ENCODE data around the gene RPS19BP1.
"Not testable (repeated sequence)": the region's sequence is repeated elsewhere in the genome, so short reads cannot be mapped to it uniquely, and the experiment has no call there.

The RPS19BP1 gene

DNA sequence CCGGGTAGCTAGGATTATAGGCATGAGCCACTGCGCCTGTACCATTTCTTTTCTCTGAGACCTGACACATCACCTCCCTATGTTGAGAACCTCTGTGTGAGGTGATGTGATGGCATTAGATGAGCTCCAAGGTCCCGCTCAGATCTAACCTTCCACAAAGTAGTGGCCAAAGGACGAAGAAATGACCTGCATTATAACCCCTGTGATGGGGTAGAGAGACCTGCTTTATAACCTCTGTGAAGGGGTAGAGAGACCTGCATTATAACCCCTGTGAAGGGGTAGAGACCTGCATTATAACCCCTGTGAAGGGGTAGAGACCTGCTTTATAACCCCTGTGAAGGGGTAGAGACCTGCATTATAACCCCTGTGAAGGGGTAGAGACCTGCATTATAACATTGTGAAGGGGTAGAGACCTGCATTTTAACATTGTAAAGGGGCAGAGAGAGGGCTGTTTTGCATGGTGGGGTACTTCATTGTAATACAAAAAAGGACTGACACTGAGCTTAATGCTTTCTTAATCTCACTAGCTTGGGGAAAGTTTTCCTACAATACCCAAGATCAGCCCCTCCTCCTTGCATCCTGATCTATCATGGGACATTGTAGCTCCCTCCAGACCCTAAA lies 21.9 kb downstream of the RPS19BP1 start:
- no peak for DNase-seq

DNA sequence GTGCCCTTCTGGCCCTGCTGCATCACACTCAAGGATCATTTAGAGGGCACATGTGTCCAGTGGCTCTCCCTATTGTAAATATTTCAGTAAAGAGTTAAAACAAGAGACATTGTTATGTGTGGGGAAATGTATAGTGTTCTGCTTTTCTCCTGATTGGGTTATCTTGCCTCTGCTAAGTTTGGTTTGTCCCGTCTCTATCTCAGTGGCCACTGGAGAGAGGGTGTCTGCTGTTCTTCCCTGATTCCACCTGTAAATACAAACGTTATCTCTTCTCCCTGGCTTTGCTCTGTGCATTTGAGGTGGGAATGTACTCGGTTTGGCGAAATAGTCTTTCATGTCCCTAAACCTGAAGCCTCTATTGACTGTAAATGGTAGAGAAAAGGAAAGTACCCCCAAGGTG lies 24.2 kb downstream of the RPS19BP1 start:
- no peak for DNase-seq

DNA sequence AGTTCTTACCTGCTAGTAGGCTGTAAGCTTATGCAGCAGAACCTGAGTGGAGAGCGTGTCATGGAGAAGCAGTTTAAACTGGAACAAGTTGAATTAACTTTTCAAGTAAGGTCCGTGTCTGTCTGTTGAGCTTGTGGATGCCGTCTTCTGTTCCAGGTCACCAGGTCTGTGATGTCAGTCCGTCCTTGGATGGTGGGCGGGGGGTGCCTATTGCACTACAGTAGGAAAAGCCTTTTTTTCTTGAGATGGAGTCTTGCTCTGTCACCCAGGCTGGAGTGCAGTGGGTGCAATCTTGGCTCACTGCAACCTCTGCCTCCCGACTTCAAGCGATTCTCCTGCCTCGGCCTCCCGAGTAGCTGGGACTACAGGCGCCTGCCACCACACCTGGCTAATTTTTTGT lies 25.5 kb downstream of the RPS19BP1 start:
- not testable (repeated sequence) for DNase-seq

DNA sequence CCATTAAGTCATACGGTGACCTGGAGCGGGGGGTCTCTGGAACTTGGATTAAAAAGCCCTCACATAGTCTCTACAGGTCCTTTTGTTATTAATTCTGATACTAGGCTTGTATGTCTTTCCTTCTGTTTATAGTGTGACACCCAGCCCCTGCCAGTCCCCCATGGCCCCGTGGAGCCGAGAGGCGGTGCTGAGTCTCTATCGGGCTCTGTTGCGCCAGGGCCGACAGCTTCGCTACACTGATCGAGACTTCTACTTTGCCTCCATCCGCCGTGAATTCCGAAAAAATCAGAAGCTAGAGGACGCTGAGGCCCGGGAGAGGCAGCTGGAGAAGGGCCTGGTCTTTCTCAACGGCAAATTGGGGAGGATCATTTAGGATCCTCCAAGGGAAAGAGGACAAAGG lies 28.5 kb downstream of the RPS19BP1 start:
- DNase-seq, result no peak

DNA sequence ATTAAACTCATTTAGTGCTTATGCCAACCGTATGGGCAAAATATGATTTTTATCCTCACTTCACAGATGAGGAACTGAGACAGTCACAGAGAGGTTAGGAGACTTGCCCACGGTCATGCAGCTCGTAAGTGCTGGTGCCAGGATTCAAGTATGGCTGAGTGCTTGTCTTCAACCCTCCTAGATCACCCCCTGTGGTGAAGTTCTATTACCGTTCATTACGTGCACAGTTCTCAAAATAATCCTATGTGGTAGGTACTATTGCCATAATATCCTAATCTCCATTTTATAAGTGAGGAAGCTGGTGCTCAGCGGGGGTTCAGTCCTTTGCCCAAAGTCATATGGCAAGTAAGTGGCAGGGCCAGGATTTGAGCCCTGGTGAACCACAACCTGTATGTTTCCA lies 28.9 kb downstream of the RPS19BP1 start:
- DNase-seq, result no peak

DNA sequence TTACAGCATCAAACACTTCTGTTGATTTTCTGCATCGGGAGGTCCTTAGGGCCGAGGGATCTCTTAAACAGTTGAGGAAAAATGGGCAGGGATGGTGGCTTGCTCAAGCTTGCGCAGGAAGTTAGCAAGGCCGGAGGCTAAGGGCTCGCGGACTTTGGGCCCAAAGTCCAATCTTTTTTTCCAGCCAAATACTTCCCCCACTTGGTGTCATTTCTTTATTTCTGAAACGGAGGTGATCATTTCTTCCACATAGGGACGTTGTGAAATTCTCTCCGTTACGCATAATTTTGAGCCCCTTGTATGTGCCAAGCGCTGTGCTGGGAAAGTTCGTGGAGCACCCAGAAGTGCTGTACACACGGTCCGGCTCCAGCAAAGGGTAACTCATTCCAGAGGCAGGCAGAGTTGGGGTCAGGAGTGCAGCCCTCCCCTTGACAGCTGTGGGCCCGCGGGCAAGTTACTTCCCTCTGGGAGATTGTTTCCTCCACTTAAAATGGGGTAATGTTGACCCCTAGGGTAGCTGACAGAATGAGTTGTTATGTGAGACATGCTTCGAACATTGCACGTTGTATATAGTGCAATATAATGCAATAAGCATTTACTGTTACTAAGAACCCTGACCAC lies 29.6 kb downstream of the RPS19BP1 start:
- DNase-seq, result no peak

DNA sequence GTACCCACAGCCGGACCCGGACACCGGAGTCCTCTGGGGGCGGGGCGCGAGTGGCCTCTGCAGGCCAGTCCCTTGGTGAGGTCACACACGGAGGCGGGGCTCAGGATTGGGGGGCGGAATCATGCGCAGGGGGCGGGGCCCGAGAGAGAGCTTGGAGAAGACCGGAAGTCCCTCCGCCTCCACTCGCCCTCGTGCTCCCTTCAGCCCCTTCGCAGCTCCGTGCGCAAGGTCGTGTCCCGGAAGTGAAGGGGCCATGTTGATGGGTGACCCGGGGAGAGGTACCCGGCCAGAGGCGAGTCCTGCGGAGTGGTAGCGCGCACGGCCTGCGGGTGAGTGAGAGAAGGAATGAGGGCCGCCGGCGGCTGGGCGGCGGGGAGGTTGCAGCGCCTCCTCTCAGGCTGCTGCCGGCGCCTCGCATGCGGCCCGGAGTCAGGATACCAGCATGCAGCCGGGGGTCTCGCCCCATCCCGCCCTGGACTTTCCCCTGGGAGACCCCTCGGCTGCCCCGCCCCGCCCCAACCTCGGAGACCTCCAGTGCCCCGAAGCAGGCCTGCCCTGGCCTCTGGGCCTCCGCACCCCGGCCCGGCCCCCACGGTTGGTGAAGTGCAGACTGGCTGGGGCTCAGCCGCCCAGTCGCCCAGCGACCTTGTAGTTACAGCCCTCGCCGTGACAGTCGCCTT lies 30.3 kb downstream of the RPS19BP1 start, which contains the start of gene MIEF1:
Gene MIEF1, plus strand, starts transcription at position 182 of the 680 bp plus-strand sequence. CDS start 9,005 bp downstream, outside the sequence.
- DNase-seq, result peak; percentile 92

DNA sequence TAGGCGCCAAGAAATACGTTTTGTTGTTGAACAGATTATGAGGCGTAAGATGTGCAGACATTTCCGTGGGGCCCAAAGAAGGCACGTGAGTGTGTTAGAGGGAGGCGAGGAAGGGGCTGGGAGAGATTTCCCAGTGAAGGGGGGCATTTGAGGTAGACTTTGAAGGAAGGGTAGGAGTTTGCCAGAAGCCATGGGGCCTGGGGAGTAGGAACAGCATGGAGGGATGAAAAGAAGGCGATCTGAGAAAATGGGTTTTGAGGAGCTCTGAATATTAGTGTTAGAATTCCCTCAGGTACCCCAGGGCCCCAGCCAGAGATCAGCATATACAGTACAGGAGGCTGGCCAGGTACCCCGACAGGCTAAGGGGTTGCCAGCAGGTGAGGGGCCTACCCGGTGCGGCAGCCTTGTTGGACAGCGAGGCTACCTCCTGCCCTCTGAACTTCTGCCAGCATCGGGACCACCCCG lies 30.9 kb downstream of the RPS19BP1 start:
- no peak for DNase-seq

DNA sequence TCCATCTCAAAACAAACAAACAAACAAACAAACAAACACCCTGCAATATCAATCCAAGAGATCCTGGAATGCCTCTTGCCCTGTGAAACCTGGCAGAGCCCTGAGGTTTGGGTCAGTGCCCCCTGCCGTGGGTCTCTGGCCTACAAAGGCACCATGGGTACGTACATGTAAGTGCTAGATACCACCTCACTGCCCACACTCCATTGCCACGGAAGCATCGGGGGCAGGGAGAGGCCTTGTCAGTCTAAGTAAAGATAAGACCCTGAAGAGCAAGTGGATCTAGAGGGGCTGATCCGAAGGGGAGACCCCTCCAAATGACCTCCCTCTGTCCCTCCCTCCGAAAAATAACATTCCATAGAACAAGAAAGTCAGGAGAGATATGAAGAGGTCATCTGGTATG lies 32.4 kb downstream of the RPS19BP1 start:
- DNase-seq, result no peak

DNA sequence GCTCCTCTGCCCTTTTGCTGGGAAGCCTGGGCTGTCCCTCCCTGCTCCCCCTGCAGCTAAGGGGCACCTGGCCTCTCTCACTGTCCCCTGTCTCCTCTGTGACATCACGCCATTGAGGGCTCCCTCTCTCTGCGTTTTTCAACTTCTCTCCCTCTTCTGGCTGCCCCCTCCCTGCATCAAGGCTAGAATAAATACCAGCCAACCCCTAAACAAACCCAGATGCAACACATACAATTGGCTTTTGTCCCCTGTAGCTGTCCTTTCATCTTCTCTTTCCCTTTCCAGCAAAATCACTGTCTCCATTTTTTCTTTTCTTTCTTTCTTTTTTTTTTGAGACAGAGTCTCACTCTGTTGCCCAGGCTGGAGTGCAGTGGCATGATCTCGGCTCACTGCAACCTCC lies 33.7 kb downstream of the RPS19BP1 start:
- no peak for DNase-seq

DNA sequence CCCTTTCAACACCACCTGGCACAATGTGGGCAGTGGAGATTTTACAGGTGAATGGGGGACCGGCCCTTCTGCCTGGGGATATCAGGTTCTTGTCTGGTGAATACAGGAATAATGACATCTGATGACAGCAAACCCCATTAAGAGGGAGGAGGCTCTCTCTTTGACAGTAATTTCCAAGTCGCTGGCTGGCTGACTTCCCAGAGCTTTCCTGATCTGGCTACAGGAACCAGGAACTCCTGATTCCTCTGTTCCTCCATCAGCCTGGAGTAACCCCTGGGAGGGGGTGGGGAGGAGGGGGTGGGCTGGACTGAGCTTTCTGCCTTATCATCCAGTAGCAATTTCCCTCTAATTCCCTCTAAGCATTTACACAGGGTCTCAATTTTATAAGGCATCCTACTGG lies 34.2 kb downstream of the RPS19BP1 start:
- no peak for DNase-seq

DNA sequence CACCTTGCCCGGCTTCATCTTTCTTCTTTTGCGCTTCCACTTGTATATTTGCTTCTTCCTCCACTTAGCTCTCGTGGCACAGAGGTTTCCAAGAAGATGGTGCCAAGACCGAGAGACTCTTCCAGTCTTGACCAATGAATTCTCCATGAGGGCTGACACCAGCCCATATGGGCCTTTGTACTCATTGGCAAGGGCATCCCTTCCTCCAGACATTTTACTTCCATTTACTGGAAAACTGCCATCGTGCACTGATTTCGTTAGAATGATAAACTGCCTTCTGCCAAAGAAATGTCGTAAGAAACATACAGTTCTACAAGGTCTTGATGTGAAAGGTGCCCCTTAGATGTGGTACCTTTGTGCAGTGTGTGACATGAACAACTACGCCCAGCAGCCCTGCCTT lies 35.1 kb downstream of the RPS19BP1 start:
- no peak for DNase-seq

DNA sequence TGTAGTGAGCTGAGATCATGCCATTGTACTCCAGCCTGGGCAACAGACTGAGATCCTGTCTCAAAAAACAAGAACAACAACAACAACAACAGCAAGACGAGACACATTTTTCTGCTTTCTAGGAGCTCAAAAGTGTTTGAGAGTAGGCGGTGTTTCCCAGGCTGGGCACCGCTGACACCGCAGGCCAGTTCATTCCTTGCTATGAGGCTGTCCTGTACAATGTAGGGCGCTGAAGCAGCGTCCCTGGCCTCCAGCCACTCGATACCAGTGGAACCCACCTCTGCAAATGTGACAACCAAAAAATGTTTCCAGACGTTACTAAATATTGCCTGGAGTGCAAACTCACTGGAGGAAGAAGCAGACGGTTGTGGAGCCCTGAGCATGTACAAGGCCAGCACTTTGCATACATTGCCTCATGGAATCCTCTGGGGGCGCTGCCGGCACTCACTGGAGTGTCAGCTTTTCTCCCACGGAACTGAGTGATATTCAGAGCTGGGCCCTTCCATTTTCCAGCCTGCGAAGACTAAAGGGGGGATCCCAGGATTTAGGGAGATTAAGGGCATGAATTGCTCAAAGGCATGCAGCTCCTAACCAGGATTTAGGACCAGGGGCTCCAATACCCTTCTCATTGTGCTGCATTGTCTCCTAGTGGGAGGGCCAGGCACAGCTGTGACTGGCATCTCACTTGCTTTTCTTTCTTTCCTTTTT lies 36.3 kb downstream of the RPS19BP1 start:
- peak; percentile 53 for DNase-seq

DNA sequence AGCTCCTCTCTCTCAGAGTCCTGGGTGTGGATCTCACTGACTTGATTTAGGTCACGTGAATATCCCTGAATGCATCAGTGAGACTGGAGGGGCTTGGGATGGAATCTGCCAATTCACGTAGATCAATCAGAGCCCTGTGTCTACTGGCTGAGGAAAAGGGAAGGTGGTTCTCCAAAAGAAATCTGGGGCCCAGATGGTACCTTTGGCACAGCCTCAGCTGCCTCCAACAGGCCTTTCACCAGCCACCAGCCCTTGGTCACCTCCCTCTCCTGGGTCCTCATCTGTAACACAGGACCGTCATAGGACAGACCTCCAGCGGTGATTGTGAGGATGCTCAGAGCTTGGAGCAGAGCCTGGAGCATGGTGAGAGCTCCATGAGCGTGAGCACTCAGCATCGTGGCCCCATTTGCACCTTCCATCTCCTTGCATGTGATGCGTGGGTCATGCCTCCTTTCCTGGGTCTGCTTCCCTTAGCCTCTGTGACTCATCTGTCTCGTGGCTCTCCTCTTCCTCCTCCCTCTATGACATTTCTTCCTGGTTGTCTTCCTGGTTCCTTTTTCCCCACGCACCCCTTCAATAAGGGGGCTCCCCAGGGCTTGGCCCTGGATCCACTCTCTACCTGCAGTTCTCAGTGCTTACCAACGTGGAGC lies 38.0 kb downstream of the RPS19BP1 start:
- no peak for DNase-seq

DNA sequence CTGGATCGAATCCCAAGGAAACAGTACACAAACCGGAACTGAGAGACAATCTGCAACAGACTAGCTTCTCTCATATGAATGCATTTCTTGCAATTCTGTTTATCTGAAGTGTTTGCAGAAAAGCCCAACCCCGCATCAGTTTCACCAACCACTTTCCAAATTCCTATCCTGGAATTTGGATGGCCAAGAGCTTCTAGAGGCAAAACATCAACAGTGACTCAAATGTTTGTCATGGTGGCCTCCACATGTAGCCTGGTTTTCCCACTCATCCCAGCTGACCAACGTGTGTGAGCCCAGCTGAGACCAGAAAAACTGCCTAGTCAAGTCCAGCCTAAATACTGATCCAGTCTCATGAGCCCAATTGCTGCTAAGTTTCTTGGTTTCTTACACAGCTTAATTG lies 38.8 kb downstream of the RPS19BP1 start:
- DNase-seq, result no peak

DNA sequence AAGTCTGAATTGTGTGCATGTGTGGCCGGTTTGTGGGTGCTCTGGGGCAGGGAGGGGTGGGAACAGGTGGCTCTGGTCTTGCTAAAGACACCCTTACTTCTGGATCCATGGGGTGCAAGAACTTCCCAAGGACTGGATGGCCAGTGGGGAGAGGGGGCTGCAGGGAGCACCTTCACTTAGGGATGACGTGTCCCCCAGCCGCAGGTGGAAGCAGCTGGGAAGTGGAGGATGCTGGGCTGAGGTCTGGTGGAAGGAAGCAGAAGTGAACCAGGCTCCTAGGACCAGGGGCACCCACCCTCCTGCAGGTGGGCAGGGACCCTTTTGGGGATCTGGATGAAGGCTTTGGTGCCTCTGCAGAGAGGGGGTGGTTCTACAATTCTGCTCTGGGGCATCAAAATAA lies 40.4 kb downstream of the RPS19BP1 start:
- no peak for DNase-seq

DNA sequence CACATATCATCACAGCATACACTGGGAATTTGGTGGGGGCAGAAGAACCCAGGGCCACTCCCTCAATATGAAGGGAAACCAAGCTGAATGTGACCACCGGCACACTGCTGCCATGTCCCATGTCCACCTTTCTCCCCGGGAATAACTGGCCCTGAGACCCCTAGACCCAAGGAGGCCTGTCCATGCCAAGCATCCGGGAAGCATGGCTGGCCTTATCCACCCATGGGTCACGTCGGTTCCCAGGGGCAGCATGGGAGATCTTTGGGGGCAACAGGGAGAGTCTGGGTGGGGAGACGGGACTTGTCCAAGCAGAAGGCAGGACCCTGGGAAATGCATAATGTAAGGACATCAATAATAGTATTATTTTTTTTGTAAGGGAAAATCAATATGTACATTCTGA lies 40.9 kb downstream of the RPS19BP1 start:
- DNase-seq, result no peak

DNA sequence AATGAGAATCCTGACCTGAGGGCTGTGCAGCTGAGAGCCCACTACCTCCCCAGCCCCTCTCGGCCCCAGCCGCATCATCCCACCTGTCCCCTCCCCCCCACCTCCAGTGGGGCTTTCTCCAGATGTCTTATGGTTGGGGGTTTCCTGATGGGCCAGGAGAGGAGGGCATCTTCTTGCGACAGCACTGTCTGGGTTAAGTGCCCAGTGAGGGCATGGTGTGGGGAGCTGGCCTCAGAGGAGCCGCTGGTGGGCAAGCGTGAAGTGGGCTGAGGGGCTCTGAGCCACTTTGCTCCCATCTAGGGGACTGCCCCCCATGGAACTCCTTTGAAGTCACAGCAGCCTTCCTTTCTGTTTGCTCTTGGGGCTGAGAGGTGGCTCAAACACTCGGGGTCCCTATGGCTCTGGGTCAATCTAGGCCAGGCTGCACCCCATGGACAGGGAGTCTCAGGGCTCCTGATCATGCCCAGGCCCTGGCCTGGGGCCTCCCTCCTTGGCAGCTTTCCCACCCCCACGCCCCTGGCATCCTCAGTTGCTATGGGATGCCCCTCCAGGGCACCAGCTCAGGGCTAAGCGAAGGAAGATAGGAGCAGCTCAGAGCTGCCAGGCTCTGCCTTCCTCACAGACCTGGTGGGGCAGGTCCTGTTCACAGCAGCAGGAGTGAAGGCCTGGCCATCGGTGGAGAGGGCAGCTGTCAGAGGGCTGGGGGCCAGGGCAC lies 41.4 kb downstream of the RPS19BP1 start:
- no peak for DNase-seq

DNA sequence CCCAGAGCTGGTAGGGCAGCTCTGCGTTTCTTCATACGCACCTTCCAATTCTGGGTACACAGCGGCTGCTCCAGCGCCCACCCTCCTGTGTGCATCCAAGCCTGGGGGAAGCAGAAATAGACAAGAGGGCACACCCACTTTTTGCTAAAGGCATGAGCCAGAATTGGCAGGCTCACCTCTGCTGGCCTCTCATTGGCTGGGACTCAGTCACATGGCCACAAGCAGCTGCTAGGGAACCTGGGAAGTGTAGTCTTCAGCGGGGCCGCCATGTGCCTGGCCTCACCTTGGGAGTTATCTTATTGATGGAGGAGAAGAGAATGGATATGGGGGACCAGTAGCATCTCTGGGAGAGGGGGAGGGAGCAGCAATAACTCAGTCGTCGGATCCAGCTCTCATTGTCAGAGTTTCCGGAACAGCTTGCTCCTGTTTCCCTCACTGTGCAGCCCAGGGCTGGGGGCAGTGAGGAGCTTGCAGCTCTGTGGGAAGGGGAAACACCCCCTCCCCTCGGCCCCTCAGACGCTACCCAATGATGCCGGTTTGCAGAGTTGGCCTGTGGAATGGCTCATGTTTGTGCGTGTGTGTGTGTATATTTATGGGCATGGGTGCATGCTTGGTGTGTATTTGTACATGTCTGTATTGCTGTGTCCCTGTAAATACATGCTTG lies 42.3 kb downstream of the RPS19BP1 start:
- peak; percentile 60 for DNase-seq

DNA sequence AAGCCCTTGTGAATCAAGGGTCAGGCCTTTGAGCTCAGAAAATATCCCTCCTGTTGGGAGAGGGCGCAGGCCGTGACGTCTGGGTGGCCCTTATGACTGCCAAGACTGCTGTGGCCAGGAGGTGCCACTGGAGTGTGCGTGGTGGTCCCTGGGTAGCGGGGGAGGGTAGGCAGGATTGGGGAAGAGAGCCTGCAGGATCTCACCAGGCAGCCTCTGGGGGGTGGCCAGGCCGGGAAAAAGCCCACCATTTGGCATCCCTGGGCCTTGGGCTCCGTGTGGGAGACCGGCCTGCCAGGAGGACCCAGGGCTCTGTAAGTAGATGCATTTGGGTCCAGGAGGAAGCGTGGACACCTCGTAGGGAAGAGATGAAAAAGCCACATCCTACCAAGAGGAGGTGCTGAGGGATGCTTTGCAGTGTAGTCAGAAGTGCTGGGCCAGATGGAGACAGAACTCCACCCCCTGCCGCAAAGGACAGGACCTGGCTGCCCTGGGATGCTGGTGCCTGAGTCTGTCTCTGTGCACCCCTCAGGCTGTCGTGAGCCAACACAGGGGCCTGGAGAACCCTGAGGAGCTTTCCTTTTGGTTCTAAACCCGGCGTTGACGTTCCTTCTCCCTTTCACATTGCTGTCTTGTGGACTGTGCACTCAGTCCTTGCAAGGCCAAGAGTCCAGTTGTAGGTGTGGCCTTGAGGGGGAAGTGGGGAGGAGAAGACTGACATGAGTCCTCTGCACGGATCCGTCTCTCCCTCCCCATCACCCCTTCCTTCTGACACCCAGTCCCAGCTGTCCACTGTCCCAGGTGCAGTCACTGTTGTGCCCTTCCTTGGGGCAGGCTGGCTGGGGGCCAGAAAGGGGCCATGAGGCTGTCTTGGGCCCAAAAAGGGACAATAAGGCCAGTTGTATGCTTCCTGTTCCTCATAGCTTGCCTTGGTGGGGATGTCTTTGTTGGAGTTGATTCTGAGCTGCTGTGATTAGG lies 43.2 kb downstream of the RPS19BP1 start:
- no peak for DNase-seq
